Measurements from ENCODE around the gene RIT2.

Gene RIT2

GRCh38 chr18:42745931-42746330, 369.6 kb downstream of the RIT2 start:
- TF ChIP-seq TOX (CRISPR knock-in tag; IDR thresholded peaks at IDR 0.05; ENCODE audit: borderline replicate concordance) = no peak
- TF ChIP-seq ZNF70 (CRISPR knock-in tag; IDR thresholded peaks at IDR 0.05) = no peak
- TF ChIP-seq ZFP30 (CRISPR knock-in tag; IDR thresholded peaks at IDR 0.05) = no peak
- TF ChIP-seq ISL1 (CRISPR knock-in tag; IDR thresholded peaks at IDR 0.05) = no peak
- TF ChIP-seq POU6F1 (CRISPR knock-in tag; IDR thresholded peaks at IDR 0.05; ENCODE audit: borderline replicate concordance, low read depth) = no peak
- no peak for TF ChIP-seq RARB (CRISPR knock-in tag; IDR thresholded peaks at IDR 0.05)
- TF ChIP-seq ZNF8 (CRISPR knock-in tag; IDR thresholded peaks at IDR 0.05) = no peak
- TF ChIP-seq OSR1 (CRISPR knock-in tag; IDR thresholded peaks at IDR 0.05) = no peak
- TF ChIP-seq ZC3H10 (CRISPR knock-in tag; IDR thresholded peaks at IDR 0.05) = no peak
- no peak for TF ChIP-seq ZFP3 (CRISPR knock-in tag; IDR thresholded peaks at IDR 0.05)
- TF ChIP-seq PATZ1 (CRISPR knock-in tag; IDR thresholded peaks at IDR 0.05; ENCODE audit: borderline replicate concordance) = no peak
- TF ChIP-seq PPARA (CRISPR knock-in tag; IDR thresholded peaks at IDR 0.05; ENCODE audit: borderline replicate concordance) = no peak
- TF ChIP-seq GLIS3 (CRISPR knock-in tag; IDR thresholded peaks at IDR 0.05) = no peak
- TF ChIP-seq SNAI2 (CRISPR knock-in tag; IDR thresholded peaks at IDR 0.05) = no peak
- no peak for TF ChIP-seq CSRNP3 (CRISPR knock-in tag; IDR thresholded peaks at IDR 0.05)
- no peak for TF ChIP-seq BACH2 (CRISPR knock-in tag; IDR thresholded peaks at IDR 0.05; ENCODE audit: borderline replicate concordance)
- no peak for TF ChIP-seq ARNTL (CRISPR knock-in tag; IDR thresholded peaks at IDR 0.05; ENCODE audit: borderline replicate concordance, low read depth)
- no peak for TF ChIP-seq CSDC2 (CRISPR knock-in tag; IDR thresholded peaks at IDR 0.05)
- ATAC-seq = no peak

DNA sequence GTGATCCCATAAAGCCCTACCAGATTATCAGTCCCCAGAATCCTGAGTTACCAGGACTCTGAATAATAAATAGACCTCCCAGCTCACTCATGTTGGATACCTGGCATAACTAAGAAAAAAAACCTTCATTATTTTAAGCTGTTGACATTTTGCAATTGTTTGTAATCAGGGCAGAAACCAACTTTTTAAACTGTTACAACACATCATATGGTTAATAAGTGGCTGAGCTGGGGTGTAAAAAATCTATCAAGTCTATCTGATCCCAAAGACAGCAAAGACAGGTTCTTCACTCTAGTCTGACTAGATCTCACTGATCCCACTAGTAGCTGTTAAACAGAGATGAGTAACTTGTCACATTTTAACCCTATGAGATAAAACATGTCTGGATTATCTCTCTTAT, 370.3 kb downstream of the RIT2 start:
- TF ChIP-seq ZFP30 (CRISPR knock-in tag; IDR thresholded peaks at IDR 0.05) (no peak), PPARA (CRISPR knock-in tag; IDR thresholded peaks at IDR 0.05; ENCODE audit: borderline replicate concordance) (no peak), ZNF70 (CRISPR knock-in tag; IDR thresholded peaks at IDR 0.05) (no peak), GLIS3 (CRISPR knock-in tag; IDR thresholded peaks at IDR 0.05) (no peak), ESRRG (CRISPR knock-in tag; IDR thresholded peaks at IDR 0.05) (no peak), SNAI2 (CRISPR knock-in tag; IDR thresholded peaks at IDR 0.05) (no peak), TCF4 (CRISPR knock-in tag; IDR thresholded peaks at IDR 0.05; ENCODE audit: borderline replicate concordance) (no peak), TOX (CRISPR knock-in tag; IDR thresholded peaks at IDR 0.05; ENCODE audit: borderline replicate concordance) (no peak), OSR1 (CRISPR knock-in tag; IDR thresholded peaks at IDR 0.05) (no peak), ARNTL (CRISPR knock-in tag; IDR thresholded peaks at IDR 0.05; ENCODE audit: borderline replicate concordance, low read depth) (no peak), RARB (CRISPR knock-in tag; IDR thresholded peaks at IDR 0.05) (no peak), ZFP3 (CRISPR knock-in tag; IDR thresholded peaks at IDR 0.05) (no peak), ZC3H10 (CRISPR knock-in tag; IDR thresholded peaks at IDR 0.05) (no peak), ZNF565 (CRISPR knock-in tag; conservative IDR thresholded peaks at IDR 0.05; ENCODE audit: low read depth) (no peak), PATZ1 (CRISPR knock-in tag; IDR thresholded peaks at IDR 0.05; ENCODE audit: borderline replicate concordance) (no peak), CSDC2 (CRISPR knock-in tag; IDR thresholded peaks at IDR 0.05) (no peak), BACH2 (CRISPR knock-in tag; IDR thresholded peaks at IDR 0.05; ENCODE audit: borderline replicate concordance) (no peak), ZNF8 (CRISPR knock-in tag; IDR thresholded peaks at IDR 0.05) (no peak)
- TF ChIP-seq, protein P1, sequence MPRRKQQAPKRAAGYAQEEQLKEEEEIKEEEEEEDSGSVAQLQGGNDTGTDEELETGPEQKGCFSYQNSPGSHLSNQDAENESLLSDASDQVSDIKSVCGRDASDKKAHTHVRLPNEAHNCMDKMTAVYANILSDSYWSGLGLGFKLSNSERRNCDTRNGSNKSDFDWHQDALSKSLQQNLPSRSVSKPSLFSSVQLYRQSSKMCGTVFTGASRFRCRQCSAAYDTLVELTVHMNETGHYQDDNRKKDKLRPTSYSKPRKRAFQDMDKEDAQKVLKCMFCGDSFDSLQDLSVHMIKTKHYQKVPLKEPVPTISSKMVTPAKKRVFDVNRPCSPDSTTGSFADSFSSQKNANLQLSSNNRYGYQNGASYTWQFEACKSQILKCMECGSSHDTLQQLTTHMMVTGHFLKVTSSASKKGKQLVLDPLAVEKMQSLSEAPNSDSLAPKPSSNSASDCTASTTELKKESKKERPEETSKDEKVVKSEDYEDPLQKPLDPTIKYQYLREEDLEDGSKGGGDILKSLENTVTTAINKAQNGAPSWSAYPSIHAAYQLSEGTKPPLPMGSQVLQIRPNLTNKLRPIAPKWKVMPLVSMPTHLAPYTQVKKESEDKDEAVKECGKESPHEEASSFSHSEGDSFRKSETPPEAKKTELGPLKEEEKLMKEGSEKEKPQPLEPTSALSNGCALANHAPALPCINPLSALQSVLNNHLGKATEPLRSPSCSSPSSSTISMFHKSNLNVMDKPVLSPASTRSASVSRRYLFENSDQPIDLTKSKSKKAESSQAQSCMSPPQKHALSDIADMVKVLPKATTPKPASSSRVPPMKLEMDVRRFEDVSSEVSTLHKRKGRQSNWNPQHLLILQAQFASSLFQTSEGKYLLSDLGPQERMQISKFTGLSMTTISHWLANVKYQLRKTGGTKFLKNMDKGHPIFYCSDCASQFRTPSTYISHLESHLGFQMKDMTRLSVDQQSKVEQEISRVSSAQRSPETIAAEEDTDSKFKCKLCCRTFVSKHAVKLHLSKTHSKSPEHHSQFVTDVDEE (CRISPR knock-in tag; IDR thresholded peaks at IDR 0.05) = no peak
- TF ChIP-seq, protein P2, sequence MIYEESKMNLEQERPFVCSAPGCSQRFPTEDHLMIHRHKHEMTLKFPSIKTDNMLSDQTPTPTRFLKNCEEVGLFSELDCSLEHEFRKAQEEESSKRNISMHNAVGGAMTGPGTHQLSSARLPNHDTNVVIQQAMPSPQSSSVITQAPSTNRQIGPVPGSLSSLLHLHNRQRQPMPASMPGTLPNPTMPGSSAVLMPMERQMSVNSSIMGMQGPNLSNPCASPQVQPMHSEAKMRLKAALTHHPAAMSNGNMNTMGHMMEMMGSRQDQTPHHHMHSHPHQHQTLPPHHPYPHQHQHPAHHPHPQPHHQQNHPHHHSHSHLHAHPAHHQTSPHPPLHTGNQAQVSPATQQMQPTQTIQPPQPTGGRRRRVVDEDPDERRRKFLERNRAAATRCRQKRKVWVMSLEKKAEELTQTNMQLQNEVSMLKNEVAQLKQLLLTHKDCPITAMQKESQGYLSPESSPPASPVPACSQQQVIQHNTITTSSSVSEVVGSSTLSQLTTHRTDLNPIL (CRISPR knock-in tag; IDR thresholded peaks at IDR 0.05; ENCODE audit: low read depth) = no peak
- ATAC-seq = no peak

Measured in SK-N-SH treated with all-trans-retinoic acid at 6 μM for 48 hours (cell line).